Measurements from ENCODE around the gene AKAP7.

- TF ChIP-seq CTCF (optimal IDR thresholded peaks at IDR 0.05 in 1 of 3, IDR thresholded peaks at IDR 0.05 in 1 of 3, conservative IDR thresholded peaks at IDR 0.05 in 1 of 3; ENCODE audit: extremely low read depth in 1 of 3, insufficient read depth in 2 of 3, low read length in 3 of 3) (no peak), EZH2 (IDR thresholded peaks at IDR 0.05; ENCODE audit: low read length) (no peak)
These were observed 19.6 kb upstream of the AKAP7 start for GRCh38 chr6:131115651-131116050.
